Natural killer cell (primary cell): ENCODE results near the gene DHRS7. TPM values are rescaled to one million over a fixed set of nuclear protein-coding genes. Genes with fewer than 3 reads are reported as not detected.

Experiments used
- ATAC-seq, 3 donors: fragments of 150-1000 bp in 2 of 3; fragments of 200-7000 bp in 1 of 3; cut with Tn5 transposase; 1 replicate in 1 of 3; 2 replicates in 2 of 3; pipeline ENCODE4 v1.10.0; 2021; ENCODE audit warnings: mild to moderate bottlenecking in 2 of 3, moderate library complexity in 2 of 3
- DNase-seq, 2 donors: peaks; one replicate each; pipeline versions ENCODE4 v3.0.0 to v3.0.0-alpha.2; 2013 to 2021; ENCODE audit warnings: mixed read lengths in 1 of 2
- H3K27ac ChIP-seq: one replicate; pipeline ENCODE4 v1.5.1; 2013; ENCODE audit warnings: mild to moderate bottlenecking, low read length
- H3K27me3 ChIP-seq: one replicate; pipeline ENCODE4 v1.6.1; 2013; ENCODE audit warnings: low read length; ENCODE audit not compliant: control insufficient read depth, insufficient read depth
- H3K36me3 ChIP-seq: one replicate; pipeline ENCODE4 v1.6.1; 2013; ENCODE audit warnings: low read length; ENCODE audit not compliant: control insufficient read depth, insufficient read depth
- H3K4me1 ChIP-seq: one replicate; pipeline ENCODE4 v1.6.1; 2013; ENCODE audit warnings: low read length; ENCODE audit not compliant: control insufficient read depth, insufficient read depth
- H3K4me3 ChIP-seq: one replicate; pipeline ENCODE4 v1.5.1; 2013; ENCODE audit warnings: low read length
- H3K9me3 ChIP-seq: one replicate; pipeline ENCODE4 v1.6.1; 2013; ENCODE audit warnings: low read length; ENCODE audit not compliant: control insufficient read depth, insufficient read depth
- H3K27ac Mint-ChIP-seq, 2 donors: one replicate each; pipeline ENCODE4 v1.8.0; 2022; ENCODE audit warnings: mild to moderate bottlenecking in 2 of 2, mixed read lengths in 2 of 2, moderate library complexity in 1 of 2
- H3K27me3 Mint-ChIP-seq, 2 donors: one replicate each; pipeline ENCODE4 v1.8.0; 2022; ENCODE audit warnings: low read depth in 2 of 2, mixed read lengths in 2 of 2
- H3K36me3 Mint-ChIP-seq: one replicate; pipeline ENCODE4 v1.8.0; 2022; ENCODE audit warnings: mixed read lengths
- H3K4me1 Mint-ChIP-seq, 2 donors: one replicate each; pipeline ENCODE4 v1.8.0; 2022; ENCODE audit warnings: mixed read lengths in 2 of 2
- H3K4me3 Mint-ChIP-seq: one replicate; pipeline ENCODE4 v1.8.0; 2022; ENCODE audit warnings: mild to moderate bottlenecking, moderate library complexity, mixed read lengths
- H3K9me3 Mint-ChIP-seq, 2 donors: one replicate each; pipeline ENCODE4 v1.8.0; 2022; ENCODE audit warnings: mixed read lengths in 2 of 2
- WGBS: methylation state at CpG from one replicate; pipeline ENCODE4 v1.1.7; 2013; ENCODE audit warnings: missing lambda C conversion rate; ENCODE audit not compliant: insufficient coverage; 5-methylcytosine and 5-hydroxymethylcytosine counted together
- intact Hi-C: fragments of 100-400 bp; cut with micrococcal nuclease; formaldehyde crosslinking; loops from one replicate; pipeline ENCODE4 v1.14.2; 2022
- total RNA-seq, 4 donors: library from RNA; stranded (reverse); fragments of 120-200 nt in 1 of 4; gene quantifications; one replicate each; pipeline versions ENCODE4 v1.2.3 to v1.2.4, GENCODE V29; 2013 to 2022
- TF ChIP-seq, protein P1 (sequence below): fragments of 200-600 bp; IDR thresholded peaks from one replicate; pipeline ENCODE4 v1.8.0; 2022; ENCODE audit warnings: antibody characterized with exemption

The DHRS7 gene
- total RNA-seq, 3 donors from 2014 or later (not counting 1 experiment from before 2014, with no cell fraction given) = 115 to 139 (median 126) TPM

GRCh38 chr14:60196291-60196690 is 31.1 kb upstream of the DHRS7 start:
- DNase-seq = no peak
- Mint-ChIP-seq H3K27me3 (peaks cover 7 to 31% of the 10 kb centered on the region in 2 donors), H3K9me3 (peaks cover 3 to 7% of the 10 kb centered on the region in 2 donors), H3K36me3 (peaks cover 14% of the 10 kb centered on the region), H3K4me3 (no peak overlapping the region), H3K4me1 (no peaks in the 10 kb centered on the region), H3K27ac (no peak overlapping the region)
- TF ChIP-seq, protein P1, sequence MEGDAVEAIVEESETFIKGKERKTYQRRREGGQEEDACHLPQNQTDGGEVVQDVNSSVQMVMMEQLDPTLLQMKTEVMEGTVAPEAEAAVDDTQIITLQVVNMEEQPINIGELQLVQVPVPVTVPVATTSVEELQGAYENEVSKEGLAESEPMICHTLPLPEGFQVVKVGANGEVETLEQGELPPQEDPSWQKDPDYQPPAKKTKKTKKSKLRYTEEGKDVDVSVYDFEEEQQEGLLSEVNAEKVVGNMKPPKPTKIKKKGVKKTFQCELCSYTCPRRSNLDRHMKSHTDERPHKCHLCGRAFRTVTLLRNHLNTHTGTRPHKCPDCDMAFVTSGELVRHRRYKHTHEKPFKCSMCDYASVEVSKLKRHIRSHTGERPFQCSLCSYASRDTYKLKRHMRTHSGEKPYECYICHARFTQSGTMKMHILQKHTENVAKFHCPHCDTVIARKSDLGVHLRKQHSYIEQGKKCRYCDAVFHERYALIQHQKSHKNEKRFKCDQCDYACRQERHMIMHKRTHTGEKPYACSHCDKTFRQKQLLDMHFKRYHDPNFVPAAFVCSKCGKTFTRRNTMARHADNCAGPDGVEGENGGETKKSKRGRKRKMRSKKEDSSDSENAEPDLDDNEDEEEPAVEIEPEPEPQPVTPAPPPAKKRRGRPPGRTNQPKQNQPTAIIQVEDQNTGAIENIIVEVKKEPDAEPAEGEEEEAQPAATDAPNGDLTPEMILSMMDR = no peak
- H3K36me3 ChIP-seq = no peaks in the 10 kb centered on the region
- intact Hi-C loops = loop anchor here (5.0 kb wide), 1 partner anchor 366 kb away; no protein-coding TSS in a partner anchor
- no peak overlapping the region for H3K4me3 ChIP-seq
- no peaks in the 10 kb centered on the region for H3K4me1 ChIP-seq
- no peak overlapping the region for H3K27ac ChIP-seq
- ATAC-seq = peak in 1 of 3 donors; percentile 55
- no CpG with 5 or more reads among the region's 2 CpGs for WGBS
- peaks cover 3% of the 10 kb centered on the region for H3K9me3 ChIP-seq
- no peaks in the 10 kb centered on the region for H3K27me3 ChIP-seq

DNA sequence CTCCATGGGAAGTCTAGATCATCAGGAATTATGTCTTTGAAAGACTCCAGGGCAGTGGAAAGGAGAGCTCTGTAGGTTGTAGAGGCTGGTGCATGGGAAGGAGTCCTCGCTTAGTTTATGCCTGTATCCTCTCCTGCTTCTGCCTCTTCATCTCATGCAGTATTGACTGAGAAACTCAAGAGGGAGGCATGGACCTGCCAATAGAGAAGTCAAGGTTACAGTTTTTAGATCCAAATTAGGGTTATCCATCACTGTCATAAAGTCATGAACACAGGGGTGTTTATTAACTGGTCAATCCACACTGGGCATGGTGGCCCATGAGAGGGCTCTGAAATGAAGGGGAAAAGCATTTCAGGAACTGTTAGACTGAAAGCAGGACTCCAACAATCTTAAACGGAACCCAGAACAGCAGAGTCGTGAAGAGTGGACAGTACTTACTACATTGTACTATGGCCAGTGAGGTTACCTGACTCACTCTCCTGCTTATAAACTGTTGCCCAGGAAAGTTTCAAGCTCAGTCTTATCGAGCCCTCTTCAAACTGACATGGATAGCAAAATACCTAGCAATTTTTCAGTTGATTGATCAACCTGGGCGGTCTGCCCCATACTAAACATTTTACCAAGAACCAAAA is 30.1 kb upstream of the DHRS7 start:
- H3K27ac Mint-ChIP-seq = no peak overlapping the region
- Histone ChIP-seq H3K27ac (no peak overlapping the region), H3K4me1 (no peaks in the 10 kb centered on the region), H3K4me3 (no peak overlapping the region), H3K36me3 (no peaks in the 10 kb centered on the region), H3K27me3 (no peaks in the 10 kb centered on the region), H3K9me3 (peaks cover 3% of the 10 kb centered on the region)
- peak in 1 of 2 donors; percentile 34 for DNase-seq
- no peaks in the 10 kb centered on the region for H3K4me1 Mint-ChIP-seq
- TF ChIP-seq, protein P1 = no peak
- H3K9me3 Mint-ChIP-seq = peaks cover 3 to 7% of the 10 kb centered on the region in 2 donors
- ATAC-seq = peak in 2 of 3 donors; percentile 42 to 48
- no peak overlapping the region for H3K4me3 Mint-ChIP-seq
- WGBS = 89% methylated on average over 4 of the region's 5 CpGs
- H3K36me3 Mint-ChIP-seq = peaks cover 14% of the 10 kb centered on the region
- peaks cover 7 to 29% of the 10 kb centered on the region in 2 donors for H3K27me3 Mint-ChIP-seq
- intact Hi-C loops = loop anchor here (5.0 kb wide), 1 partner anchor 367 kb away; no protein-coding TSS in a partner anchor

GRCh38 chr14:60189923-60190840 is 25.0 kb upstream of the DHRS7 start:
- WGBS = 94% methylated on average over 4 of the region's 4 CpGs
- Histone ChIP-seq H3K4me3 (no peak overlapping the region), H3K27me3 (no peaks in the 10 kb centered on the region), H3K9me3 (no peaks in the 10 kb centered on the region), H3K4me1 (no peaks in the 10 kb centered on the region), H3K27ac (no peak overlapping the region), H3K36me3 (no peaks in the 10 kb centered on the region)
- Mint-ChIP-seq H3K4me3 (no peak overlapping the region), H3K4me1 (no peaks in the 10 kb centered on the region), H3K36me3 (no peaks in the 10 kb centered on the region), H3K9me3 (no peaks in the 10 kb centered on the region), H3K27ac (no peak overlapping the region), H3K27me3 (peaks cover 6 to 14% of the 10 kb centered on the region in 2 donors)
- intact Hi-C loops = no loop called here
- TF ChIP-seq, protein P1 = no peak
- ATAC-seq = no peak
- DNase-seq = no peak
